ENCODE measurements around the gene EPB42. TPM values are rescaled to one million over a fixed set of nuclear protein-coding genes. Genes with fewer than 3 reads are reported as not detected.

The EPB42 gene
- polyA plus RNA-seq, 1 donor (not counting 4 experiments of a cell fraction or from before 2014, with no cell fraction given), result not detected

DNA sequence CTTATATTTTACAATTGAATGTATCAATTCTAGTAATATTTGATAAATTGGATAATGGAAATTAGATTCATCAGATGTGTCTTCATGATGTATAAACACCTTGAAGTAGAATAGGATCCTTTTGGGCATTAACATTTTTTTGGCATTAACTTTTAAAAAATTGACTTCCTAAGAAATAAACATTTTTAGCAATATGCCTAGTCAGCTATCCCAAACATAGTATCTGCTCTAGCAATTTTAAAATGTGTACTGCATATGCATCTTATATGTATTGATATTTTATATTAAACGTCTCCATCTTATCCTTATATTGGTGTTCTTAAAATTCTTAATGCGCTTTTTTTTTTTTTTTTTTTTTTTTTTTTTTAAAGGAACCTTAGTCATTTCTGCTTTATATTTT, 27.1 kb downstream of the EPB42 start:
- Histone ChIP-seq H4K20me1 (ENCODE audit: control insufficient read depth, extremely low read depth, insufficient read depth, low read length) (no peaks in the 10 kb centered on the region), H3K4me3 (ENCODE audit: control insufficient read depth in 2 of 3, extremely low read depth in 1 of 3, insufficient read depth in 2 of 3, low read depth in 1 of 3, low read length in 3 of 3) (no peak overlapping the region), H3K27ac (ENCODE audit: control insufficient read depth, insufficient read depth, low read length) (no peak overlapping the region), H3K9me1 (ENCODE audit: control insufficient read depth, extremely low read depth, insufficient read depth, low read length) (no peaks in the 10 kb centered on the region), H3K4me1 (ENCODE audit: control insufficient read depth, extremely low read depth, insufficient read depth, low read length) (no peaks in the 10 kb centered on the region), H3K9ac (ENCODE audit: control insufficient read depth, extremely low read depth, insufficient read depth, low read length) (no peak overlapping the region), H3K36me3 (ENCODE audit: control insufficient read depth in 2 of 2, extremely low read depth in 1 of 2, insufficient read depth in 2 of 2, low read length in 2 of 2) (peaks cover 23 to 27% of the 10 kb centered on the region in 2 experiments), H3K27me3 (ENCODE audit: control insufficient read depth, extremely low read depth, insufficient read depth, low read length) (no peaks in the 10 kb centered on the region), H2AFZ (ENCODE audit: control insufficient read depth, low read length) (no peak overlapping the region), H3K4me2 (ENCODE audit: control insufficient read depth, extremely low read depth, insufficient read depth, low read depth, low read length) (no peak overlapping the region), H3K79me2 (ENCODE audit: control insufficient read depth, insufficient read depth, low read length) (no peaks in the 10 kb centered on the region), H3K9me3 (ENCODE audit: control insufficient read depth, low read depth, low read length) (no peaks in the 10 kb centered on the region)
- dilution Hi-C loops (cut with MboI; ENCODE audit: extremely low pct_ligation_motif_present, low sequenced_read_pairs), result loop anchor here (10.0 kb wide), 1 partner anchor 91 kb away; no protein-coding TSS in a partner anchor
- TF ChIP-seq, protein P1, sequence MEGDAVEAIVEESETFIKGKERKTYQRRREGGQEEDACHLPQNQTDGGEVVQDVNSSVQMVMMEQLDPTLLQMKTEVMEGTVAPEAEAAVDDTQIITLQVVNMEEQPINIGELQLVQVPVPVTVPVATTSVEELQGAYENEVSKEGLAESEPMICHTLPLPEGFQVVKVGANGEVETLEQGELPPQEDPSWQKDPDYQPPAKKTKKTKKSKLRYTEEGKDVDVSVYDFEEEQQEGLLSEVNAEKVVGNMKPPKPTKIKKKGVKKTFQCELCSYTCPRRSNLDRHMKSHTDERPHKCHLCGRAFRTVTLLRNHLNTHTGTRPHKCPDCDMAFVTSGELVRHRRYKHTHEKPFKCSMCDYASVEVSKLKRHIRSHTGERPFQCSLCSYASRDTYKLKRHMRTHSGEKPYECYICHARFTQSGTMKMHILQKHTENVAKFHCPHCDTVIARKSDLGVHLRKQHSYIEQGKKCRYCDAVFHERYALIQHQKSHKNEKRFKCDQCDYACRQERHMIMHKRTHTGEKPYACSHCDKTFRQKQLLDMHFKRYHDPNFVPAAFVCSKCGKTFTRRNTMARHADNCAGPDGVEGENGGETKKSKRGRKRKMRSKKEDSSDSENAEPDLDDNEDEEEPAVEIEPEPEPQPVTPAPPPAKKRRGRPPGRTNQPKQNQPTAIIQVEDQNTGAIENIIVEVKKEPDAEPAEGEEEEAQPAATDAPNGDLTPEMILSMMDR (optimal IDR thresholded peaks at IDR 0.05 in 1 of 3, IDR thresholded peaks at IDR 0.05 in 1 of 3, conservative IDR thresholded peaks at IDR 0.05 in 1 of 3; ENCODE audit: extremely low read depth in 1 of 3, insufficient read depth in 2 of 3, low read length in 3 of 3), result no peak
- TF ChIP-seq EZH2 (IDR thresholded peaks at IDR 0.05; ENCODE audit: low read length), result no peak
- DNase-seq (ENCODE audit: low read depth, low spot score) (no peak), FAIRE-seq (no peak)

DNA sequence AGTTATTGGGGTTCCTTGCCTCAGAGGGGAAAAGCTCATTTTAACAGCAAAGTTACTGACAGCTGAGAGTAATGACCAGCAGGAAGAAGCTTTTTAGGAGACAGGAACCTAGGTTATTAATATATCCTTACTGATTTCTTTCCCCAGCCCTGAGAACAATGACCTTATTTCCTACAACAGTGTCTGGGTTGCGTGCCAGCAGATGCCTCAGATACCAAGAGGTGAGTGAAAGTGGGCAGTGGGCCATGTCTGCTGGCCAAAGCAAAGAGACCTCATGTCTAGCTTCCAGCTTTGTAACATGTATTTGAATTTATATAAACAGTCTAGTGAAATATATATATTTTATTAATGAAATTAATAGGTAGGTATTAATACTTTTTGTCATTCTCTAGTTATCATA, 30.6 kb downstream of the EPB42 start:
- TF ChIP-seq EZH2 (IDR thresholded peaks at IDR 0.05; ENCODE audit: low read length), result no peak
- TF ChIP-seq, protein P1 (optimal IDR thresholded peaks at IDR 0.05 in 1 of 3, IDR thresholded peaks at IDR 0.05 in 1 of 3, conservative IDR thresholded peaks at IDR 0.05 in 1 of 3; ENCODE audit: extremely low read depth in 1 of 3, insufficient read depth in 2 of 3, low read length in 3 of 3), result no peak
- H3K4me2 ChIP-seq (ENCODE audit: control insufficient read depth, extremely low read depth, insufficient read depth, low read depth, low read length), result no peak overlapping the region
- H3K9me1 ChIP-seq (ENCODE audit: control insufficient read depth, extremely low read depth, insufficient read depth, low read length), result no peaks in the 10 kb centered on the region
- H3K27me3 ChIP-seq (ENCODE audit: control insufficient read depth, extremely low read depth, insufficient read depth, low read length), result no peaks in the 10 kb centered on the region
- no peak overlapping the region for H3K4me3 ChIP-seq (ENCODE audit: control insufficient read depth in 2 of 3, extremely low read depth in 1 of 3, insufficient read depth in 2 of 3, low read depth in 1 of 3, low read length in 3 of 3)
- no peak overlapping the region for H3K27ac ChIP-seq (ENCODE audit: control insufficient read depth, insufficient read depth, low read length)
- H3K4me1 ChIP-seq (ENCODE audit: control insufficient read depth, extremely low read depth, insufficient read depth, low read length), result peaks cover 9% of the 10 kb centered on the region
- DNase-seq (ENCODE audit: low read depth, low spot score) (no peak), FAIRE-seq (no peak)
- peaks cover 2% of the 10 kb centered on the region for H3K79me2 ChIP-seq (ENCODE audit: control insufficient read depth, insufficient read depth, low read length)
- dilution Hi-C loops (cut with MboI; ENCODE audit: extremely low pct_ligation_motif_present, low sequenced_read_pairs), result loop anchor here (10.0 kb wide), 1 partner anchor 95 kb away; no protein-coding TSS in a partner anchor
- peaks cover 20 to 22% of the 10 kb centered on the region in 2 experiments for H3K36me3 ChIP-seq (ENCODE audit: control insufficient read depth in 2 of 2, extremely low read depth in 1 of 2, insufficient read depth in 2 of 2, low read length in 2 of 2)
- H4K20me1 ChIP-seq (ENCODE audit: control insufficient read depth, extremely low read depth, insufficient read depth, low read length), result no peaks in the 10 kb centered on the region
- no peak overlapping the region for H3K9ac ChIP-seq (ENCODE audit: control insufficient read depth, extremely low read depth, insufficient read depth, low read length)
- no peaks in the 10 kb centered on the region for H3K9me3 ChIP-seq (ENCODE audit: control insufficient read depth, low read depth, low read length)
- H2AFZ ChIP-seq (ENCODE audit: control insufficient read depth, low read length), result no peak overlapping the region
